Hepatocyte (in vitro differentiated cells): ENCODE data around the gene FUCA1. TPM values are rescaled to one million over a fixed set of nuclear protein-coding genes. Genes with fewer than 3 reads are reported as not detected.
"Not testable (repeated sequence)": the region's sequence is repeated elsewhere in the genome, so short reads cannot be mapped to it uniquely, and the experiment has no call there.

Experiments
- DNase-seq: peaks from one replicate; pipeline ENCODE4 v3.0.0-alpha.2; 2016; ENCODE audit warnings: low spot score
- H2AFZ ChIP-seq: fragments of 200-600 bp; sonication (generic); 2 replicates; pipeline ENCODE4 v1.6.0; 2016; ENCODE audit warnings: antibody characterized with exemption, mild to moderate bottlenecking
- H3K27ac ChIP-seq: fragments of 200-600 bp; sonication (generic); 2 replicates; pipeline ENCODE4 v1.5.1; 2016; ENCODE audit warnings: mild to moderate bottlenecking
- H3K27me3 ChIP-seq: fragments of 200-600 bp; sonication (generic); 2 replicates; pipeline ENCODE4 v1.6.1; 2016
- H3K36me3 ChIP-seq: fragments of 200-600 bp; sonication (generic); replicated peaks from 2 replicates; pipeline ENCODE4 v1.5.1; 2016; ENCODE audit warnings: low read depth; ENCODE audit not compliant: insufficient read depth
- H3K4me1 ChIP-seq: fragments of 200-600 bp; sonication (generic); 2 replicates; pipeline ENCODE4 v1.5.1; 2016; ENCODE audit warnings: mild to moderate bottlenecking, moderate library complexity; ENCODE audit not compliant: insufficient read depth
- H3K4me2 ChIP-seq: fragments of 200-600 bp; sonication (generic); 2 replicates; pipeline ENCODE4 v1.6.0; 2016
- H3K4me3 ChIP-seq: fragments of 200-600 bp; sonication (generic); 2 replicates; pipeline ENCODE4 v1.5.1; 2016; ENCODE audit warnings: mild to moderate bottlenecking
- H3K79me2 ChIP-seq: fragments of 200-600 bp; sonication (generic); 2 replicates; pipeline ENCODE4 v1.6.0; 2017; ENCODE audit warnings: mild to moderate bottlenecking
- H3K9me2 ChIP-seq: fragments of 200-600 bp; sonication (generic); replicated peaks from 2 replicates; pipeline ENCODE4 v1.6.0; 2017; ENCODE audit warnings: mild to moderate bottlenecking; ENCODE audit not compliant: insufficient read depth
- H3K9me3 ChIP-seq: fragments of 200-600 bp; sonication (generic); 2 replicates; pipeline ENCODE4 v1.5.1; 2016; ENCODE audit warnings: low read depth, mild to moderate bottlenecking
- H4K20me1 ChIP-seq: fragments of 200-600 bp; sonication (generic); 2 replicates; pipeline ENCODE4 v1.6.0; 2016; ENCODE audit warnings: mild to moderate bottlenecking; ENCODE audit not compliant: insufficient read depth, poor library complexity, severe bottlenecking
- EZH2 ChIP-seq: fragments of 200-600 bp; sonication (generic); IDR thresholded peaks from 2 replicates; pipeline ENCODE4 v1.6.1; 2016; ENCODE audit warnings: antibody characterized with exemption, mild to moderate bottlenecking, borderline replicate concordance
- EZH2phosphoT487 ChIP-seq: fragments of 200-600 bp; sonication (generic); IDR thresholded peaks from one replicate; pipeline ENCODE4 v1.6.1; 2018; ENCODE audit warnings: antibody characterized with exemption, mild to moderate bottlenecking, low read depth, moderate library complexity; ENCODE audit not compliant: unreplicated experiment, severe bottlenecking
- WGBS: methylation state at CpG from one replicate; pipeline ENCODE4 v1.1.6; 2016; ENCODE audit warnings: low lambda C conversion rate; ENCODE audit errors: missing lambda C conversion rate; 5-methylcytosine and 5-hydroxymethylcytosine counted together
- polyA plus RNA-seq: library from polyadenylated mRNA; unstranded; fragments of >200 nt; fragmentation: Nextera tagmentation; extraction: Ambion mirVana; gene quantifications from 2 replicates; pipeline ENCODE4 v1.2.1, GENCODE V29; 2016
- total RNA-seq: library from RNA; depleted of rRNA; stranded (reverse); fragments of >200 nt; gene quantifications from 2 replicates; pipeline ENCODE4 v1.2.3, GENCODE V29; 2014
- TF ChIP-seq, protein P1 (sequence below): fragments of 200-600 bp; sonication (generic); IDR thresholded peaks from 2 replicates; pipeline ENCODE4 v1.5.1; 2016; ENCODE audit warnings: antibody characterized with exemption, mild to moderate bottlenecking; ENCODE audit not compliant: poor library complexity

The FUCA1 gene
- total and polyA plus RNA-seq, 2 experiments from 2014 or later, result 59.0 to 74.2 TPM

DNA sequence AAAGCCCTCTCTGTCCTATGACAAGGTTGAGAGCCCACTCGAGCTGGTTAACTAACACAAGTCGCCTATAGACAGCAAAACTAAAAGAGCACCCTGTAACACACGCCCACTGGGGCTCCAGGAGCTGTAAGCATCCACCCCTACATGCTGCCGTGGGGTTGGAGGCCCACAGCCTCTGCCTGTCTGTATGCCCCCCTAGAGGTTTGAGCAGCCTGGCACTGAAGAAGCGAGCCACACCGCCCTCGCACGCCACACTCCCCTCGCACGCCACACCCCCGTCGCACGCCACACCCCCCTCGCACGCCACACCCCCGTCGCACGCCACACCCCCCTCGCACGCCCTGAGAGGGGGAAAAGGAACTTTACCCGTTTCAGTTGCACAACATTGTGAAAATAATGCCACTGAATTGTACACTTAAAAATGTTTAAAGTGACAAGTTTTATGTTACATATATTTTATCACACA lies 29.7 kb downstream of the FUCA1 start:
- H3K27ac ChIP-seq, result peak overlapping the region; percentile 5
- H3K4me1 ChIP-seq, result no peaks in the 10 kb centered on the region
- peak overlapping the region; percentile 1 for H3K4me3 ChIP-seq
- no peaks in the 10 kb centered on the region for H3K79me2 ChIP-seq
- TF ChIP-seq EZH2 (no peak), EZH2phosphoT487 (no peak)
- TF ChIP-seq, protein P1, sequence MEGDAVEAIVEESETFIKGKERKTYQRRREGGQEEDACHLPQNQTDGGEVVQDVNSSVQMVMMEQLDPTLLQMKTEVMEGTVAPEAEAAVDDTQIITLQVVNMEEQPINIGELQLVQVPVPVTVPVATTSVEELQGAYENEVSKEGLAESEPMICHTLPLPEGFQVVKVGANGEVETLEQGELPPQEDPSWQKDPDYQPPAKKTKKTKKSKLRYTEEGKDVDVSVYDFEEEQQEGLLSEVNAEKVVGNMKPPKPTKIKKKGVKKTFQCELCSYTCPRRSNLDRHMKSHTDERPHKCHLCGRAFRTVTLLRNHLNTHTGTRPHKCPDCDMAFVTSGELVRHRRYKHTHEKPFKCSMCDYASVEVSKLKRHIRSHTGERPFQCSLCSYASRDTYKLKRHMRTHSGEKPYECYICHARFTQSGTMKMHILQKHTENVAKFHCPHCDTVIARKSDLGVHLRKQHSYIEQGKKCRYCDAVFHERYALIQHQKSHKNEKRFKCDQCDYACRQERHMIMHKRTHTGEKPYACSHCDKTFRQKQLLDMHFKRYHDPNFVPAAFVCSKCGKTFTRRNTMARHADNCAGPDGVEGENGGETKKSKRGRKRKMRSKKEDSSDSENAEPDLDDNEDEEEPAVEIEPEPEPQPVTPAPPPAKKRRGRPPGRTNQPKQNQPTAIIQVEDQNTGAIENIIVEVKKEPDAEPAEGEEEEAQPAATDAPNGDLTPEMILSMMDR, result no peak
- no peaks in the 10 kb centered on the region for H3K9me3 ChIP-seq
- 1% methylated on average over 10 of the region's 21 CpGs for WGBS
- no peaks in the 10 kb centered on the region for H3K36me3 ChIP-seq
- DNase-seq, result peak; percentile 82
- H4K20me1 ChIP-seq, result no peaks in the 10 kb centered on the region
- H2AFZ ChIP-seq, result peak overlapping the region; percentile 48
- peaks cover 9% of the 10 kb centered on the region for H3K27me3 ChIP-seq
- H3K4me2 ChIP-seq, result peak overlapping the region; percentile 82
- no peaks in the 10 kb centered on the region for H3K9me2 ChIP-seq

DNA sequence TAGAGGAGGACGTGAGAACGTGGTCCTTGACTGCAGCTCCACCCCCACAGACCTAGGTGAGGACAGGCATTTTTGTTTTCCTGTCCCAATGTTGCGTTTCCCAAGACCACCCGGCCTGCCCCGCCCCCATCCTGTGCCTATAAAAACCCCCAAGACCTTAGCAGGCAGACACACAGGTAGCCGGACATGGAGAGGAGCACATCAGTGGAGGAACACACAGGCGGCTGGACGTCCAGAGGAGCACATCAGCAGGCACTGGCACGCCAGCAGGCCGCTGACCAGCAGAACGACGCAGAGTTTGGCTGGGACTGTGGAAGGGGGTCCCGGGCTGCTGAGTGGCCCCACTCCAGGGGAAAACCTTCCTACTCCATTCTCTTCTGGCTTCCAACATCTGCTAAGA lies 30.2 kb downstream of the FUCA1 start:
- peak overlapping the region; percentile 28 for H2AFZ ChIP-seq
- TF ChIP-seq, protein P1, result no peak
- TF ChIP-seq EZH2, result no peak
- TF ChIP-seq EZH2phosphoT487, result no peak
- H3K36me3 ChIP-seq, result no peaks in the 10 kb centered on the region
- no peak overlapping the region for H3K4me3 ChIP-seq
- peaks cover 9% of the 10 kb centered on the region for H3K27me3 ChIP-seq
- no peaks in the 10 kb centered on the region for H3K9me2 ChIP-seq
- DNase-seq, result peak; percentile 9
- H3K4me2 ChIP-seq, result peak overlapping the region; percentile 82
- WGBS, result 21% methylated on average over 13 of the region's 13 CpGs
- H3K79me2 ChIP-seq, result no peaks in the 10 kb centered on the region
- H3K9me3 ChIP-seq, result no peaks in the 10 kb centered on the region
- H3K27ac ChIP-seq, result peak overlapping the region; percentile 5
- H4K20me1 ChIP-seq, result no peaks in the 10 kb centered on the region
- H3K4me1 ChIP-seq, result no peaks in the 10 kb centered on the region

DNA sequence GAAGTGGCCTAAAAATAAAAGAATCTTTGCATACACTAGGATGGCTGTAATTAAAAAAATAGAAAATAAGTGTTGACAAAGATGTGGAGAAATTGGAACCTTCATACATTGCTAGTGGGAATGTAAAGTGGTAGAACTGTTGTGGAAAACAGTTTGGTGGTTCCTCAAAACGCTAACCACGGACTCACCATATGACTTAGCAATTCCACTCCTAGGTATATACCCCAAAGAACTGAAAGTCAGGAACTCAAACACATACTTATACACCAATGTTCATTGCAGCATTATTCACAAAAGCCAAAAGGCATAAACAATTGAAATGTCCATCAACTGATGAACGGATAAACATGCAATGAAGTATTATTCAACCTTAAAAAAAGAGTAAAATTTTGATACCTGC lies 32.1 kb downstream of the FUCA1 start:
- no peaks in the 10 kb centered on the region for H3K79me2 ChIP-seq
- no peaks in the 10 kb centered on the region for H4K20me1 ChIP-seq
- H2AFZ ChIP-seq, result no peak overlapping the region
- TF ChIP-seq, protein P1, result no peak
- TF ChIP-seq EZH2phosphoT487 (no peak), EZH2 (no peak)
- no peak for DNase-seq
- no peak overlapping the region for H3K4me3 ChIP-seq
- peaks cover 9% of the 10 kb centered on the region for H3K27me3 ChIP-seq
- H3K9me2 ChIP-seq, result no peaks in the 10 kb centered on the region
- H3K36me3 ChIP-seq, result no peaks in the 10 kb centered on the region
- H3K4me1 ChIP-seq, result no peaks in the 10 kb centered on the region
- H3K9me3 ChIP-seq, result no peaks in the 10 kb centered on the region
- H3K27ac ChIP-seq, result no peak overlapping the region
- whole genome bisulfite sequencing, result 85% methylated on average over 3 of the region's 3 CpGs
- no peak overlapping the region for H3K4me2 ChIP-seq

DNA sequence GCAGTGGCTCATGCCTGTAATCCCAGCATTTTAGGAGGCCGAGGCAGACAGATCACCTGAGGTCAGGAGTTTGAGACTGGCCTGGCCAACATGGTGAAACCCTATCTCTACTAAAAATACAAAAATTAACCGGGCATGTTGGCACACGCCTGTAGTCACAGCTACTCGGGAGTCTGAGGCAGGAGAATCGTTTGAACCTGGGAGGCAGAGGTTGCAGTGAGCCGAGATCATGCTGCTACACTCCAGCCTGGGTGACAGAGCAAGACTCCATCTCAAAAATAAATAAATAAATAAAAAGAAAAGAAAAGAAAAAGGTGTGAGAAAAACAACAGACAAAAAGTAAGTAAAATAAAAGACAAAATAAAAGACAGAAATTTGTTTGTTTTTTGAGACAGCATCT lies 33.9 kb downstream of the FUCA1 start:
- not testable (repeated sequence) for H3K27me3 ChIP-seq, H3K36me3 ChIP-seq, H3K4me1 ChIP-seq, H3K9me2 ChIP-seq, H4K20me1 ChIP-seq, H3K9me3 ChIP-seq, H2AFZ ChIP-seq, H3K27ac ChIP-seq, H3K4me3 ChIP-seq, H3K79me2 ChIP-seq, H3K4me2 ChIP-seq, DNase-seq
- 83% methylated on average over 6 of the region's 6 CpGs for WGBS
